Right lobe of liver (tissue), 4 donors: ENCODE data around the gene VPS11.

Source experiments
- POLR2A ChIP-seq: fragments of 450-650 bp; IDR thresholded peaks from one replicate; pipeline ENCODE4 v1.6.1; 2017; ENCODE audit warnings: antibody characterized with exemption, mild to moderate bottlenecking
- TF ChIP-seq, protein P1 (sequence below), 4 donors: fragments of 200-600 bp in 3 of 4; fragments of 450-650 bp in 1 of 4; IDR thresholded peaks; one replicate each; pipeline versions ENCODE4 v1.5.1 to v1.8.0; 2016 to 2022; ENCODE audit warnings: antibody characterized with exemption in 4 of 4, mild to moderate bottlenecking in 2 of 4
- donor health status: DM: no; HTN: no; CAD: no.
- donor health status: DM: no; HTN: no; CAD: no.
- donor health status: DM: no; HTN: yes; CAD: no.

DNA sequence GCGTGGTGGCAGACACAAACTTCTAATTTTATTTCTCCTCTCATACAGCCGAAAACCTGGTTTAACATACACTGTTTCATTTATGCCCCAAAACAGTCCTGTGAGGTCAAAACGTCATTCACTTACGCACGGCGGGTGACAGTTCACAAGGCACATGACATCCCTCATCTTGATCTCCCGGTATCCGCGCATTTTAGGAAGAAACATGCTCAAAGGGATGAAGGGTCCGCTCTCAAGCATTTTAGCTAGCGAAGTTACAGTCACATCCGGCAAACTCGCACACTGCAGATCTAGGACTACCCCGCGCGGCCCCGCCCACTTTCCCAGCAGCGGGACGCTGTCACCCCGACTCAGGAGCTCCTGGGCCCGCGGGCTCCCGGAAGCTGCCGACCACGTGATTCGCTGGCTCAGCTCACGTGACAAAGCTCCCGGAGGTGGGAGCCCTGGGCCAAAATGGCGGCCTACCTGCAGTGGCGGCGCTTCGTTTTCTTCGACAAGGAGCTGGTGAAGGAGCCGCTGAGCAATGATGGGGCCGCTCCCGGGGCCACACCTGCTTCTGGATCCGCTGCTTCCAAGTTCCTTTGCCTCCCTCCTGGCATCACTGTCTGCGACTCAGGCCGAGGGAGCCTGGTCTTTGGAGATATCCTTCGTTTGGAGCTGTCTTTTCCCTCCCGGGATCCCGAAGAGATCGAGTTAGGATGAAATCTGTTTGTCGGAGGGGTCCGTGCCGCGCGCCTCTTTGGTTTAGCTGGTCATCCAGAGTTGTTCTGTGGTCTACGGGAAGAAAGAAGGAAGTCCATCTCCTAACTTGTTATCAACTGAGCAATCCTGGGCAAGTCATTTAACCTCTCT lies at the start of gene VPS11:
- TF ChIP-seq POLR2A = peak; percentile 79
- TF ChIP-seq, protein P1, sequence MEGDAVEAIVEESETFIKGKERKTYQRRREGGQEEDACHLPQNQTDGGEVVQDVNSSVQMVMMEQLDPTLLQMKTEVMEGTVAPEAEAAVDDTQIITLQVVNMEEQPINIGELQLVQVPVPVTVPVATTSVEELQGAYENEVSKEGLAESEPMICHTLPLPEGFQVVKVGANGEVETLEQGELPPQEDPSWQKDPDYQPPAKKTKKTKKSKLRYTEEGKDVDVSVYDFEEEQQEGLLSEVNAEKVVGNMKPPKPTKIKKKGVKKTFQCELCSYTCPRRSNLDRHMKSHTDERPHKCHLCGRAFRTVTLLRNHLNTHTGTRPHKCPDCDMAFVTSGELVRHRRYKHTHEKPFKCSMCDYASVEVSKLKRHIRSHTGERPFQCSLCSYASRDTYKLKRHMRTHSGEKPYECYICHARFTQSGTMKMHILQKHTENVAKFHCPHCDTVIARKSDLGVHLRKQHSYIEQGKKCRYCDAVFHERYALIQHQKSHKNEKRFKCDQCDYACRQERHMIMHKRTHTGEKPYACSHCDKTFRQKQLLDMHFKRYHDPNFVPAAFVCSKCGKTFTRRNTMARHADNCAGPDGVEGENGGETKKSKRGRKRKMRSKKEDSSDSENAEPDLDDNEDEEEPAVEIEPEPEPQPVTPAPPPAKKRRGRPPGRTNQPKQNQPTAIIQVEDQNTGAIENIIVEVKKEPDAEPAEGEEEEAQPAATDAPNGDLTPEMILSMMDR (IDR thresholded peaks at IDR 0.05) = no peak
